ENCODE results near the gene SCTR. TPM values are rescaled to one million over a fixed set of nuclear protein-coding genes. Genes with fewer than 3 reads are reported as not detected.

Gene SCTR
- total and polyA plus RNA-seq, 2 of the 13 experiments (the other 11 are each of a cell fraction or from before 2014, with no cell fraction given): not detected

GRCh38 chr2:119518401-119519056, 5.8 kb downstream of the SCTR start:
- peaks cover 0 to 33% of the 10 kb centered on the region in 2 experiments; a peak in 3 of 5 replicates for H3K27me3 ChIP-seq (ENCODE audit: control insufficient read depth in 1 of 2, insufficient read depth in 2 of 2, low read length in 2 of 2)
- ATAC-seq (no peak), FAIRE-seq (no peak), DNase-seq (ENCODE audit: low spot score) (no peak)
- no peak overlapping the region for H3K9ac ChIP-seq (ENCODE audit: insufficient read depth, low read depth, low read length)
- intact Hi-C loops (cut with micrococcal nuclease; ENCODE audit: unreplicated experiment): no loop called here
- no peaks in the 10 kb centered on the region for H3K9me3 ChIP-seq (ENCODE audit: low read length)
- no peak overlapping the region for H3K4me2 ChIP-seq (ENCODE audit: low read depth, low read length)
- BruUV-seq (replicated peaks): no TSS peak
- H3K27ac ChIP-seq (ENCODE audit: extremely low read length, insufficient read depth, low read length): no peak overlapping the region
- no peaks in the 10 kb centered on the region for H3K4me1 ChIP-seq (ENCODE audit: insufficient read depth, low read length)
- no peak overlapping the region for H3K4me3 ChIP-seq (replicated peaks in 1 of 3; ENCODE audit: insufficient read depth in 1 of 3, low read depth in 2 of 3, low read length in 3 of 3)
- POLR2A ChIA-PET: no interaction called here
- no peak overlapping the region for H2AFZ ChIP-seq (ENCODE audit: low read length)
- H4K20me1 ChIP-seq (ENCODE audit: insufficient read depth, low read length): no peaks in the 10 kb centered on the region
- TF ChIP-seq, protein P1, sequence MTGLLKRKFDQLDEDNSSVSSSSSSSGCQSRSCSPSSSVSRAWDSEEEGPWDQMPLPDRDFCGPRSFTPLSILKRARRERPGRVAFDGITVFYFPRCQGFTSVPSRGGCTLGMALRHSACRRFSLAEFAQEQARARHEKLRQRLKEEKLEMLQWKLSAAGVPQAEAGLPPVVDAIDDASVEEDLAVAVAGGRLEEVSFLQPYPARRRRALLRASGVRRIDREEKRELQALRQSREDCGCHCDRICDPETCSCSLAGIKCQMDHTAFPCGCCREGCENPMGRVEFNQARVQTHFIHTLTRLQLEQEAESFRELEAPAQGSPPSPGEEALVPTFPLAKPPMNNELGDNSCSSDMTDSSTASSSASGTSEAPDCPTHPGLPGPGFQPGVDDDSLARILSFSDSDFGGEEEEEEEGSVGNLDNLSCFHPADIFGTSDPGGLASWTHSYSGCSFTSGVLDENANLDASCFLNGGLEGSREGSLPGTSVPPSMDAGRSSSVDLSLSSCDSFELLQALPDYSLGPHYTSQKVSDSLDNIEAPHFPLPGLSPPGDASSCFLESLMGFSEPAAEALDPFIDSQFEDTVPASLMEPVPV (CRISPR knock-in tag; IDR thresholded peaks at IDR 0.05): no peak
- H3K36me3 ChIP-seq (replicated peaks in 1 of 2; ENCODE audit: control insufficient read depth in 1 of 2, insufficient read depth in 2 of 2, low read length in 2 of 2): no peaks in the 10 kb centered on the region
- WGBS (ENCODE audit: low lambda C conversion rate): 46% methylated on average over 10 of the region's 10 CpGs
- in situ Hi-C loops (cut with HindIII; ENCODE audit: extremely low pct_ligation_motif_present, low pct_unique_long_range_greater_than_20kb): no loop called here
- CTCF ChIA-PET (ENCODE audit: low intra/inter-chr PET ratio, low total read pairs): interaction anchor here (1.9 kb wide), 1 partner anchor 141 kb away, joined by 12 read pairs; no protein-coding TSS in a partner anchor
- H3K79me2 ChIP-seq (ENCODE audit: insufficient read depth, low read length): no peaks in the 10 kb centered on the region

DNA sequence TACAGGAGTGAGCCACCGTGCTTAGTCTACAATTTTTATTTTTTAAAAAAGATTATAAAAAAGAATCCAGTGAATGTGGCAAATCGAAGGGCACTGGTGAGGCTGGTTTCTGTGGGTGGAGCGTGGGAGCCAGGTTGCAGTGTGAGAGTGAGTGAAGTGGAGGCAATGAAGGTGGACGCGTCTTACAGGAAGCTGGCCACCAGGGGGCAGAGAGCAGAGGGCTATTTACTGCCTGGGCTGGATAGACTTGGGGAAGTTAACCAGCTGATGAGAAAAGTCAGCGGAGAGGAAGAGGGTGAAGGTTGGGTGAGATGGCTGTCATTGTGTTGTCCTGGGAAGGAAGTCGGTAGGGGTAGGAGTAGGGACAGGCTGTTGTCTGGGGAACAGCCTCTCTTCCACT, 6.8 kb downstream of the SCTR start:
- H3K27ac ChIP-seq (ENCODE audit: extremely low read length, insufficient read depth, low read length): no peak overlapping the region
- ATAC-seq: peak; percentile 97
- peak; percentile 54 for DNase-seq (ENCODE audit: low spot score)
- 10% methylated on average over 7 of the region's 7 CpGs for WGBS (ENCODE audit: low lambda C conversion rate)
- no TSS peak for BruUV-seq (replicated peaks)
- H3K4me2 ChIP-seq (ENCODE audit: low read depth, low read length): no peak overlapping the region
- H3K36me3 ChIP-seq (replicated peaks in 1 of 2; ENCODE audit: control insufficient read depth in 1 of 2, insufficient read depth in 2 of 2, low read length in 2 of 2): no peaks in the 10 kb centered on the region
- no peaks in the 10 kb centered on the region for H3K4me1 ChIP-seq (ENCODE audit: insufficient read depth, low read length)
- H3K27me3 ChIP-seq (ENCODE audit: control insufficient read depth in 1 of 2, insufficient read depth in 2 of 2, low read length in 2 of 2): peaks cover 0 to 25% of the 10 kb centered on the region in 2 experiments; a peak in 3 of 5 replicates
- in situ Hi-C loops (cut with HindIII; ENCODE audit: extremely low pct_ligation_motif_present, low pct_unique_long_range_greater_than_20kb): no loop called here
- H3K79me2 ChIP-seq (ENCODE audit: insufficient read depth, low read length): no peaks in the 10 kb centered on the region
- peak; percentile 95 for FAIRE-seq
- no peaks in the 10 kb centered on the region for H4K20me1 ChIP-seq (ENCODE audit: insufficient read depth, low read length)
- H3K4me3 ChIP-seq (replicated peaks in 1 of 3; ENCODE audit: insufficient read depth in 1 of 3, low read depth in 2 of 3, low read length in 3 of 3): no peak overlapping the region
- H3K9me3 ChIP-seq (ENCODE audit: low read length): no peaks in the 10 kb centered on the region
- ChIA-PET POLR2A (no interaction called here), CTCF (ENCODE audit: low intra/inter-chr PET ratio, low total read pairs) (interaction anchor here (1.9 kb wide), 1 partner anchor 142 kb away, joined by 12 read pairs; no protein-coding TSS in a partner anchor)
- no peak overlapping the region for H3K9ac ChIP-seq (ENCODE audit: insufficient read depth, low read depth, low read length)
- intact Hi-C loops (cut with micrococcal nuclease; ENCODE audit: unreplicated experiment): no loop called here
- H2AFZ ChIP-seq (ENCODE audit: low read length): no peak overlapping the region
- no peak for TF ChIP-seq MXD4 (CRISPR knock-in tag; IDR thresholded peaks at IDR 0.05)
- TF ChIP-seq ZNF619 (CRISPR knock-in tag; IDR thresholded peaks at IDR 0.05): no peak
- no peak for TF ChIP-seq HNRNPL (IDR thresholded peaks at IDR 0.05; ENCODE audit: low read depth, low read length)
- no peak for TF ChIP-seq ZNF264 (CRISPR knock-in tag; IDR thresholded peaks at IDR 0.05)
- no peak for TF ChIP-seq ZNF432 (CRISPR knock-in tag; IDR thresholded peaks at IDR 0.05; ENCODE audit: borderline replicate concordance)
- TF ChIP-seq TEAD3 (CRISPR knock-in tag; optimal IDR thresholded peaks at IDR 0.05; ENCODE audit: borderline replicate concordance): peak; percentile 53
- TF ChIP-seq SP140L (CRISPR knock-in tag; IDR thresholded peaks at IDR 0.05; ENCODE audit: borderline replicate concordance): peak; percentile 41; the same call in 1 of the 2 replicates
- TF ChIP-seq HNRNPLL (IDR thresholded peaks at IDR 0.05; ENCODE audit: low read depth, low read length, poor library complexity, severe bottlenecking): no peak
- TF ChIP-seq ZNF546 (CRISPR knock-in tag; conservative IDR thresholded peaks at IDR 0.05): no peak
- no peak for TF ChIP-seq TBP (CRISPR knock-in tag; IDR thresholded peaks at IDR 0.05)
- no peak for TF ChIP-seq SIX1 (CRISPR knock-in tag; IDR thresholded peaks at IDR 0.05; ENCODE audit: borderline replicate concordance)
- TF ChIP-seq NAIF1 (CRISPR knock-in tag; IDR thresholded peaks at IDR 0.05; ENCODE audit: borderline replicate concordance): no peak
- no peak for TF ChIP-seq SRY (CRISPR knock-in tag; IDR thresholded peaks at IDR 0.05)
- peak; percentile 50; the same call in 1 of the 2 replicates for TF ChIP-seq FOXO1 (CRISPR knock-in tag; IDR thresholded peaks at IDR 0.05)
- TF ChIP-seq ZNF549 (CRISPR knock-in tag; IDR thresholded peaks at IDR 0.05): no peak
- TF ChIP-seq ZNF773 (CRISPR knock-in tag; IDR thresholded peaks at IDR 0.05; ENCODE audit: borderline replicate concordance): no peak
- TF ChIP-seq CHCHD3 (CRISPR knock-in tag; IDR thresholded peaks at IDR 0.05): no peak
- TF ChIP-seq SMARCC2 (IDR thresholded peaks at IDR 0.05): no peak
- no peak for TF ChIP-seq HMGA1 (CRISPR knock-in tag; conservative IDR thresholded peaks at IDR 0.05)
